GM19455 (cell line): Measurements from ENCODE around the gene EPHA4.
"Not testable (repeated sequence)": the region's sequence is repeated elsewhere in the genome, so short reads cannot be mapped to it uniquely, and the experiment has no call there.

Experiments
- ATAC-seq: cut with Tn5 transposase; IDR thresholded peaks from one replicate; pipeline ENCODE4 v1.9.1; 2021; ENCODE audit not compliant: unreplicated experiment

EPHA4 gene

GRCh38 chr2:221541131-221541735 is 30.9 kb downstream of the EPHA4 start:
- ATAC-seq = no peak

GRCh38 chr2:221539246-221539645 is 32.9 kb downstream of the EPHA4 start:
- no peak for ATAC-seq

- no peak for ATAC-seq
Measured at GRCh38 chr2:221535824-221536223, 36.3 kb downstream of the EPHA4 start.

- no peak for ATAC-seq
Measured at GRCh38 chr2:221533299-221533698, 38.8 kb downstream of the EPHA4 start.

GRCh38 chr2:221532641-221533040 is 39.5 kb downstream of the EPHA4 start:
- no peak for ATAC-seq

- no peak for ATAC-seq
Measured at GRCh38 chr2:221530653-221531037, 41.5 kb downstream of the EPHA4 start.

- ATAC-seq = no peak
Measured at GRCh38 chr2:221529943-221530652, 42.0 kb downstream of the EPHA4 start.

GRCh38 chr2:221529177-221529942 is 42.7 kb downstream of the EPHA4 start:
- ATAC-seq = no peak

- ATAC-seq = no peak
Measured at GRCh38 chr2:221527776-221528309, 44.3 kb downstream of the EPHA4 start.

- no peak for ATAC-seq
Measured at GRCh38 chr2:221524158-221524557, 47.9 kb downstream of the EPHA4 start.

- ATAC-seq = no peak
Measured at GRCh38 chr2:221521233-221521845, 50.8 kb downstream of the EPHA4 start.

- ATAC-seq = no peak
Measured at GRCh38 chr2:221518935-221519625, 53.0 kb downstream of the EPHA4 start.

GRCh38 chr2:221518201-221518934 is 53.7 kb downstream of the EPHA4 start:
- peak; percentile 62 for ATAC-seq

- ATAC-seq = peak; percentile 91
Measured at GRCh38 chr2:221517696-221518151, 54.4 kb downstream of the EPHA4 start.

- no peak for ATAC-seq
Measured at GRCh38 chr2:221517146-221517695, 54.9 kb downstream of the EPHA4 start.

GRCh38 chr2:221515864-221516263 is 56.2 kb downstream of the EPHA4 start:
- no peak for ATAC-seq

- no peak for ATAC-seq
Measured at GRCh38 chr2:221514305-221515040, 57.6 kb downstream of the EPHA4 start.

- ATAC-seq = no peak
Measured at GRCh38 chr2:221513232-221513631, 58.9 kb downstream of the EPHA4 start.

GRCh38 chr2:221511325-221511724 is 60.8 kb downstream of the EPHA4 start:
- not testable (repeated sequence) for ATAC-seq
